Tibial nerve (tissue), 4 donors: Measurements from ENCODE around the gene FAM170B.

Experiments used
- CTCF ChIP-seq, 5 experiments: fragments of 200-600 bp in 3 of 5; fragments of 450-650 bp in 2 of 5; sonication (generic) in 3 of 5; IDR thresholded peaks; one replicate each; pipeline ENCODE4 v1.5.1; 2016 to 2019; ENCODE audit warnings: antibody characterized with exemption in 5 of 5, mild to moderate bottlenecking in 3 of 5, moderate library complexity in 2 of 5
- EP300 ChIP-seq, 2 donors: sonication (generic); formaldehyde crosslinking; IDR thresholded peaks; one replicate each; pipeline ENCODE4 v1.6.1; 2017; ENCODE audit warnings: antibody characterized with exemption in 2 of 2, mild to moderate bottlenecking in 1 of 2
- POLR2A ChIP-seq, 2 donors: fragments of 450-650 bp; IDR thresholded peaks; one replicate each; pipeline ENCODE4 v1.6.1; 2017; ENCODE audit warnings: antibody characterized with exemption in 2 of 2, mild to moderate bottlenecking in 2 of 2, moderate library complexity in 2 of 2

GRCh38 chr10:49086889-49087288 lies 46.9 kb downstream of the FAM170B start:
- TF ChIP-seq CTCF (IDR thresholded peaks at IDR 0.05) (no peak), POLR2A (IDR thresholded peaks at IDR 0.05) (no peak), EP300 (IDR thresholded peaks at IDR 0.05) (no peak)
